Stimulated activated CD8-positive, alpha-beta memory T cell treated with anti-CD3 and anti-CD28 coated beads, Interleukin-4, amount 100 ng/mL, for 1 hour (primary cell): ENCODE results near the gene SLC22A14.
"Not testable (repeated sequence)": the region's sequence is repeated elsewhere in the genome, so short reads cannot be mapped to it uniquely, and the experiment has no call there.

ENCODE experiments used
- DNase-seq, 2 donors: peaks; one replicate each; pipeline ENCODE4 v3.0.0-alpha.2; 2020; ENCODE audit warnings: low read depth in 2 of 2, low spot score in 1 of 2

The SLC22A14 gene

GRCh38 chr3:38271553-38271952 is 10.5 kb upstream of the SLC22A14 start:
- DNase-seq: no peak

GRCh38 chr3:38274864-38275649 is 7.0 kb upstream of the SLC22A14 start:
- DNase-seq: no peak

- no peak for DNase-seq
These were observed 6.4 kb upstream of the SLC22A14 start for GRCh38 chr3:38275658-38276057.

GRCh38 chr3:38276081-38276916 is 5.8 kb upstream of the SLC22A14 start:
- no peak for DNase-seq

- no peak for DNase-seq
These were observed 5.0 kb upstream of the SLC22A14 start for GRCh38 chr3:38276917-38277630.

GRCh38 chr3:38278841-38279240 is 3.3 kb upstream of the SLC22A14 start:
- DNase-seq: no peak

GRCh38 chr3:38283810-38284755 is 2.0 kb downstream of the SLC22A14 start:
- DNase-seq: no peak

GRCh38 chr3:38284756-38285150 is 2.7 kb downstream of the SLC22A14 start:
- DNase-seq: no peak

GRCh38 chr3:38289286-38290217 is 7.5 kb downstream of the SLC22A14 start:
- DNase-seq: not testable (repeated sequence)

GRCh38 chr3:38297053-38297452 is 15.0 kb downstream of the SLC22A14 start:
- DNase-seq: not testable (repeated sequence)

- no peak for DNase-seq
These were observed 15.4 kb downstream of the SLC22A14 start for GRCh38 chr3:38297537-38297936.

GRCh38 chr3:38297947-38298711 is 16.0 kb downstream of the SLC22A14 start:
- DNase-seq: no peak

- DNase-seq: no peak
These were observed 24.8 kb downstream of the SLC22A14 start for GRCh38 chr3:38306941-38307340.

GRCh38 chr3:38307599-38307998 is 25.5 kb downstream of the SLC22A14 start:
- DNase-seq: no peak

GRCh38 chr3:38308456-38308855 is 26.4 kb downstream of the SLC22A14 start:
- no peak for DNase-seq

GRCh38 chr3:38311476-38311875 is 29.4 kb downstream of the SLC22A14 start:
- no peak for DNase-seq

GRCh38 chr3:38311941-38312340 is 29.8 kb downstream of the SLC22A14 start:
- DNase-seq: no peak

GRCh38 chr3:38312356-38312755 is 30.3 kb downstream of the SLC22A14 start:
- no peak for DNase-seq

- no peak for DNase-seq
These were observed 31.2 kb downstream of the SLC22A14 start for GRCh38 chr3:38313263-38313662.
